ENCODE measurements around the gene CIDEC.

GRCh38 chr3:9916346-9916733, 36.3 kb upstream of the CIDEC start:
- TF ChIP-seq CTCF (IDR thresholded peaks at IDR 0.05) (no peak), POLR2A (IDR thresholded peaks at IDR 0.05) (no peak)
